GM13977 (cell line): ENCODE data around the gene GLI1.
A peak's percentile ranks its signal among the peaks of the same experiment; 100 is the strongest.

Experiments
- DNase-seq: peaks from one replicate; pipeline ENCODE4 v3.0.0; 2012; ENCODE audit warnings: low spot score
- CTCF ChIP-seq: IDR thresholded peaks from 2 replicates; pipeline ENCODE4 v1.5.1; 2012; ENCODE audit warnings: mild to moderate bottlenecking, control low read depth; ENCODE audit not compliant: insufficient read depth; ENCODE audit errors: extremely low read depth, missing control alignments
- in situ Hi-C: fragments of 300-500 bp; cut with MboI; formaldehyde crosslinking; loops from one replicate; pipeline ENCODE4 v1.12.0; 2022; ENCODE audit warnings: low sequenced_read_pairs, low pct_unique_long_range_greater_than_20kb, mixed read lengths, inconsistent platforms; ENCODE audit not compliant: unreplicated experiment

Gene GLI1

DNA sequence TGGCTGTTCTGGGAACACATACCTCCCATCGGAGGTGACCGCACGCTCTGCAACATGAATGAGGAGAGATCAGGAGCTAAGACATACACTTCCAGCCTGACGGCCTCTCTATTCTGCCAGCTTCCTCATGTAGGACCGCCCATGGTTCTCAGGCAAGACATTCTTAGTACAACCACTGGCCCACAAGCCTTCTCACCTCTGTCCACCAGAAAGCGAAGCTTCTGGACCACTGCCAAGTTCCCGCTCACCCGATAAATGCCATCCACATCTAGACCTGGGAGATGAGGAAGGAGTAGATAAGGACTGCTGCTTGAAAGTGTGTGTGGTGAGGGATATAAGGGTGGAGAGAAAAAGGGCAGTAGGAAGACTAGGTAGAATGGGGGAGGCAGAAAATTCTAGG is 14.8 kb downstream of the GLI1 start:
- DNase-seq: no peak
- no peak for TF ChIP-seq CTCF
- in situ Hi-C loops: no loop called here

DNA sequence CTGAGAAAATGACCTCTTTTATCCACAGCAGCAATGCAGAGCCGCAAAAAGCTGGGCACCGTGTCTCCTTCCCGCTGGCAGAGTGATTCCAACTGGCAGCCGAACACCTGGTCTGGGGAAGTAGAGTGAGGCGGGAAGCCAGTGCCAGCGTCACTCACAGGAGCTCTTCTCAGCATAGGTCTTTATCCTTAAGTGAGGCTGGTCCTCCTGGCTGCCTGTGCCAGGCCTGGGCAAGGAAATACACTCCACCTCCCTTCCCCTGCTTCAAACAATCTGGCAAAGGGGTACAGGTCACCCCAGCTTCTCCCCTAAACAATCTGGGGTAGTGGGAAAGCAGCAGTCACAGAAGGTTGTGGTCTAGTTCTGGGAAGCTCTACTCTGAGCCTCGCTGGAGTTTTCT is 15.3 kb downstream of the GLI1 start:
- DNase-seq: no peak
- in situ Hi-C loops: no loop called here
- no peak for TF ChIP-seq CTCF

- in situ Hi-C loops: no loop called here
- DNase-seq: no peak
- TF ChIP-seq CTCF: no peak
Measured at GRCh38 chr12:57475271-57476161, 15.9 kb downstream of the GLI1 start.

DNA sequence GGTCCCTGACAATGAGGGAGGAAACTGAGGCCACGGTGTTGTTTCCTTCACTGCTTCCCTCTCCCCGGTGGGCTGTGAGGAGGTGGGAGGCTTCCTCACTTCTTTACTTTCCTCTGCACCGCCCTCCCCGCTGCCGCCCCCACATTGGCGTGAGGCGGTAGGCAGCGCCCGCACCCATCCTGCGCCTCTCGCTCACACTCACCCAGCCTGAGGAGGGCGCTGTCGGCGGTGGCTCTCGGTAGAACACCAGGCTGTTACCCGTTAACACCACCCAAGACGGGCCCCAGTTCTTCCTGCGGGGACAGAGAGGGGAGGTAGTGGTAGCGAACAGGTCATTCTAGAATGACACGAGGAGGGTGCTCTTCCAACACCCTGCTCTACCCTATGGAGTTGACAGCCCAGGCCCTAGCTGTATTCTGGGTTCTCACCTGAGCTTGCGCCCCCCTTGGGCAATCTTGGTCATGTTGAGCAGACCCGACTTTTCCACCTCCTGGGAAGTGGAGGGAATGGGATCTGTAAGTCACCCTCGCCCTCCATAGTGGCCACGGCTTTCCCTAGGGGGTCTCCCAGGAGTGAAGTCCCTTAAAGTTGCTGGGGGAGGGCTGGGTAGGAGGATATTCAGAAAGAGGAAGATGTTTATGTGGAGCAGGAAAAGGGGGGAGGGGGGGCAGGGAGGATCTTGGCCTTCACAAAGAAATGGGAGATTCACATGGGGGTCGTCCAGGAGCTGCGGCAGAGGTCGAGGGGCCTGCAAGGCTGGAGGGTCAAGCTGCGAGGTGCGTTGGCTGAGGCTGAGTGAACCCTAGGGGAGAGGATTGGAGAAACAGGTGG is 16.8 kb downstream of the GLI1 start:
- in situ Hi-C loops: no loop called here
- peak; percentile 86 for DNase-seq
- TF ChIP-seq CTCF: peak; percentile 90

- no peak for DNase-seq
- no peak for TF ChIP-seq CTCF
- in situ Hi-C loops: no loop called here
Measured at GRCh38 chr12:57476993-57477709, 17.6 kb downstream of the GLI1 start.

- no peak for TF ChIP-seq CTCF
- in situ Hi-C loops: no loop called here
- peak; percentile 71 for DNase-seq
Measured at GRCh38 chr12:57477710-57478681, 18.4 kb downstream of the GLI1 start.
